ENCODE data around the gene ATRN.

DNA sequence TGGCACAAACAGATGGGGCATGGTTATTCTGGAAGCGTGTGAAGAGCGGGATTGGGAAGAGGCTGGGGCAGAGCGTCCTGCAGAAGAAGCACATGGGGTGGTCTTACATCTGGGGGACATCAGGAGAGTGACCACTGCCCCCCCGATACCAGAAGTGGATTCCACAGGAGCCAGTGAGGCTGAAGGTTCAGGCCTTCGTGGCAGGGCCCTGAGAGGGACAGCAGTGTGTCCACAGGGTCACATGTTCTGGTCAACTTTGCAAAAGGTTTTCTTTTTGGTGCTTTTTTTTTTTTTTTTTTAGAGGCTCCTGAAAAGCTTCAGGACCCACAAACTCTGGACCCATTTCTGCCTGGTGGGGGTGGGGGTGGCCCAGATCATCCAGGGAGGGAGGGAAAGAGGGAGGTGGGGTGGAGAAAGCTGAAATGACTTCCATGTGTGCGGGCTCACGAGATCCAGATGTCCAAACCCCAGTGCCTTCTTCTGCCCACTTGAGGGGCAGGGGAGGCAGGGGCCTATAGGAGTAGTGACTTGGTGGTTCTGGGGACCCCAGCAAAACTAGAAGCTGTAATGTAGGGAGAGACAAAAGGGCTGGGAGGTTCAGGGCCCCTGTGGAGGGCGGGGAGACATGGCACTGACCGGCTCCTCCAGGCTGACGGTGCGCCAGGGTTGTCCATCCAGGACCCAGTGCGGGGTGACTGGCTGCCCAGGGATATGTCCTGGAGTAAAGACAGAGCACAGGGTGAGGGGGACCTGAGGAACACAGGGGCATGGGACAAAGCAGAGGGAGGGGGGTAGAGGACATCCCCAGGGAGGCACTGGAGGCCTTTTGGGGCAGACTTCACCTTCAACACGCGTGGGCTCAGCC is 208.3 kb downstream of the ATRN start:
- TF ChIP-seq CTCF (IDR thresholded peaks at IDR 0.05): no peak
- TF ChIP-seq POLR2A (IDR thresholded peaks at IDR 0.05): no peak

All from right lobe of liver (tissue), 4 donors.